ENCODE results near the gene SHISAL1. TPM values are rescaled to one million over a fixed set of nuclear protein-coding genes. Genes with fewer than 3 reads are reported as not detected.

SHISAL1 gene
- total RNA-seq, 2 donors from 2014 or later = 0.42 to 0.95 TPM

- no peak overlapping the region for H3K27ac Mint-ChIP-seq
- peaks cover 2% of the 10 kb centered on the region for H3K27me3 Mint-ChIP-seq (ENCODE audit: insufficient read depth)
- Histone ChIP-seq H3K27me3 (ENCODE audit: control insufficient read depth, insufficient read depth, low read length, poor library complexity, severe bottlenecking) (no peaks in the 10 kb centered on the region), H3K4me1 (ENCODE audit: control insufficient read depth, insufficient read depth, low read length) (no peaks in the 10 kb centered on the region), H3K4me3 (ENCODE audit: low read length) (no peak overlapping the region), H3K9me3 (ENCODE audit: control insufficient read depth, low read length) (no peaks in the 10 kb centered on the region), H3K9ac (ENCODE audit: extremely low read depth, low read length, poor library complexity, severe bottlenecking) (no peak overlapping the region), H3K36me3 (ENCODE audit: control insufficient read depth, insufficient read depth, low read length) (no peaks in the 10 kb centered on the region), H3K27ac (ENCODE audit: low read depth, low read length) (peak overlapping the region; percentile 44)
- H3K9me3 Mint-ChIP-seq = no peaks in the 10 kb centered on the region
- H3K36me3 Mint-ChIP-seq (ENCODE audit: low read depth) = no peaks in the 10 kb centered on the region
- TF ChIP-seq CTCF (conservative IDR thresholded peaks at IDR 0.05) = no peak
- WGBS, 2 experiments (ENCODE audit: insufficient coverage in 1 of 2, insufficient read length in 1 of 2) = 93 to 94% methylated on average over 9 of the region's 9 CpGs
- DNase-seq = no peak
- H3K4me1 Mint-ChIP-seq = peaks cover 5% of the 10 kb centered on the region
- no peak overlapping the region for H3K4me3 Mint-ChIP-seq
These were observed 33.7 kb downstream of the SHISAL1 start for GRCh38 chr22:44279069-44279360.

- Histone ChIP-seq H3K9me3 (ENCODE audit: control insufficient read depth, low read length) (no peaks in the 10 kb centered on the region), H3K27ac (ENCODE audit: low read depth, low read length) (no peak overlapping the region), H3K36me3 (ENCODE audit: control insufficient read depth, insufficient read depth, low read length) (no peaks in the 10 kb centered on the region), H3K27me3 (ENCODE audit: control insufficient read depth, insufficient read depth, low read length, poor library complexity, severe bottlenecking) (no peaks in the 10 kb centered on the region), H3K4me1 (ENCODE audit: control insufficient read depth, insufficient read depth, low read length) (no peaks in the 10 kb centered on the region), H3K9ac (ENCODE audit: extremely low read depth, low read length, poor library complexity, severe bottlenecking) (no peak overlapping the region), H3K4me3 (ENCODE audit: low read length) (no peak overlapping the region)
- 89 to 91% methylated on average over 9 to 17 of the region's 17 CpGs for WGBS, 2 experiments (ENCODE audit: insufficient coverage in 1 of 2, insufficient read length in 1 of 2)
- peaks cover 5% of the 10 kb centered on the region for H3K4me1 Mint-ChIP-seq
- H3K9me3 Mint-ChIP-seq = no peaks in the 10 kb centered on the region
- H3K27me3 Mint-ChIP-seq (ENCODE audit: insufficient read depth) = peaks cover 2% of the 10 kb centered on the region
- no peak for TF ChIP-seq CTCF (conservative IDR thresholded peaks at IDR 0.05)
- no peaks in the 10 kb centered on the region for H3K36me3 Mint-ChIP-seq (ENCODE audit: low read depth)
- no peak overlapping the region for H3K4me3 Mint-ChIP-seq
- no peak overlapping the region for H3K27ac Mint-ChIP-seq
- no peak for DNase-seq
These were observed 34.3 kb downstream of the SHISAL1 start for GRCh38 chr22:44278243-44279068.

- peaks cover 5% of the 10 kb centered on the region for H3K4me1 Mint-ChIP-seq
- 91 to 100% methylated on average over 7 to 13 of the region's 13 CpGs for WGBS, 2 experiments (ENCODE audit: insufficient coverage in 1 of 2, insufficient read length in 1 of 2)
- TF ChIP-seq CTCF (conservative IDR thresholded peaks at IDR 0.05) = no peak
- no peaks in the 10 kb centered on the region for H3K9me3 ChIP-seq (ENCODE audit: control insufficient read depth, low read length)
- no peak overlapping the region for H3K4me3 Mint-ChIP-seq
- H3K36me3 Mint-ChIP-seq (ENCODE audit: low read depth) = no peaks in the 10 kb centered on the region
- no peaks in the 10 kb centered on the region for H3K9me3 Mint-ChIP-seq
- H3K4me3 ChIP-seq (ENCODE audit: low read length) = no peak overlapping the region
- H3K9ac ChIP-seq (ENCODE audit: extremely low read depth, low read length, poor library complexity, severe bottlenecking) = no peak overlapping the region
- no peaks in the 10 kb centered on the region for H3K36me3 ChIP-seq (ENCODE audit: control insufficient read depth, insufficient read depth, low read length)
- H3K27me3 Mint-ChIP-seq (ENCODE audit: insufficient read depth) = peaks cover 2% of the 10 kb centered on the region
- H3K27me3 ChIP-seq (ENCODE audit: control insufficient read depth, insufficient read depth, low read length, poor library complexity, severe bottlenecking) = no peaks in the 10 kb centered on the region
- H3K27ac ChIP-seq (ENCODE audit: low read depth, low read length) = peak overlapping the region; percentile 53
- no peaks in the 10 kb centered on the region for H3K4me1 ChIP-seq (ENCODE audit: control insufficient read depth, insufficient read depth, low read length)
- DNase-seq = no peak
- H3K27ac Mint-ChIP-seq = no peak overlapping the region
These were observed 35.2 kb downstream of the SHISAL1 start for GRCh38 chr22:44277386-44278135.

All from endodermal cell (in vitro differentiated cells).